GM23338 (cell line): Measurements from ENCODE around the gene LRRC19. TPM values are rescaled to one million over a fixed set of nuclear protein-coding genes. Genes with fewer than 3 reads are reported as not detected.

ENCODE experiments used
- ATAC-seq: fragments of 200-7000 bp; cut with Tn5 transposase; 3 replicates; pipeline ENCODE4 v1.9.1; 2020
- DNase-seq: peaks from one replicate; pipeline ENCODE4 v3.0.0-alpha.2; 2015; ENCODE audit warnings: low spot score
- H2AFZ ChIP-seq: fragments of 200-600 bp; sonication (generic); 2 replicates; pipeline ENCODE4 v1.8.0; 2016; ENCODE audit warnings: antibody characterized with exemption, mild to moderate bottlenecking, moderate library complexity
- H3F3A ChIP-seq: fragments of 200-600 bp; sonication (generic); replicated peaks from 2 replicates; pipeline ENCODE4 v1.8.0; 2017; ENCODE audit warnings: antibody characterized with exemption, mixed run types, low read depth
- H3K27ac ChIP-seq: fragments of 200-600 bp; sonication (generic); 2 replicates; pipeline ENCODE4 v1.6.1; 2016; ENCODE audit warnings: low read depth
- H3K27me3 ChIP-seq: fragments of 200-600 bp; sonication (generic); 2 replicates; pipeline ENCODE4 v1.8.0; 2016; ENCODE audit warnings: mild to moderate bottlenecking, mixed run types, moderate library complexity; ENCODE audit not compliant: insufficient read depth
- H3K36me3 ChIP-seq: fragments of 200-600 bp; sonication (generic); 2 replicates; pipeline ENCODE4 v1.8.0; 2016; ENCODE audit warnings: mild to moderate bottlenecking; ENCODE audit not compliant: insufficient read depth
- H3K4me1 ChIP-seq: fragments of 200-600 bp; sonication (generic); 2 replicates; pipeline ENCODE4 v1.8.0; 2016; ENCODE audit warnings: mild to moderate bottlenecking, moderate library complexity; ENCODE audit not compliant: insufficient read depth
- H3K4me2 ChIP-seq: fragments of 200-600 bp; sonication (generic); 2 replicates; pipeline ENCODE4 v1.7.1; 2017; ENCODE audit warnings: mixed run types
- H3K4me3 ChIP-seq: fragments of 200-600 bp; sonication (generic); 2 replicates; pipeline ENCODE4 v1.6.1; 2016; ENCODE audit warnings: mixed run types
- H3K79me2 ChIP-seq: fragments of 200-600 bp; sonication (generic); replicated peaks from 2 replicates; pipeline ENCODE4 v1.8.0; 2017; ENCODE audit warnings: mild to moderate bottlenecking; ENCODE audit not compliant: insufficient read depth
- H3K9me2 ChIP-seq: fragments of 200-600 bp; sonication (generic); 2 replicates; pipeline ENCODE4 v1.8.0; 2017; ENCODE audit not compliant: insufficient read depth
- H4K20me1 ChIP-seq: fragments of 200-600 bp; sonication (generic); replicated peaks from 2 replicates; pipeline ENCODE4 v1.8.0; 2017; ENCODE audit warnings: mild to moderate bottlenecking; ENCODE audit not compliant: insufficient read depth
- H3K27ac Mint-ChIP-seq: 2 replicates; pipeline ENCODE4 v1.8.0; 2020; ENCODE audit warnings: inconsistent platforms, mild to moderate bottlenecking, moderate library complexity, mixed read lengths
- H3K27me3 Mint-ChIP-seq: 3 replicates; pipeline ENCODE4 v1.8.0; 2022; ENCODE audit warnings: low read depth, mild to moderate bottlenecking, moderate library complexity, mixed read lengths, inconsistent platforms; ENCODE audit not compliant: insufficient read depth, poor library complexity
- H3K36me3 Mint-ChIP-seq: 3 replicates; pipeline ENCODE4 v1.8.0; 2021; ENCODE audit warnings: low read depth, mild to moderate bottlenecking, inconsistent platforms, moderate library complexity, mixed read lengths
- H3K4me1 Mint-ChIP-seq: 3 replicates; pipeline ENCODE4 v1.8.0; 2020; ENCODE audit warnings: mild to moderate bottlenecking, inconsistent platforms, mixed read lengths
- H3K4me3 Mint-ChIP-seq: 3 replicates; pipeline ENCODE4 v1.8.0; 2021; ENCODE audit warnings: moderate library complexity, mild to moderate bottlenecking, inconsistent platforms, mixed read lengths
- H3K9me3 Mint-ChIP-seq: 3 replicates; pipeline ENCODE4 v1.8.0; 2020; ENCODE audit warnings: moderate library complexity, mild to moderate bottlenecking, inconsistent platforms, mixed read lengths
- CREB1 ChIP-seq: fragments of 250-450 bp; sonication (Bioruptor Pico); IDR thresholded peaks from 2 replicates; pipeline ENCODE4 v1.5.0; 2020; ENCODE audit warnings: low read depth, mild to moderate bottlenecking, moderate library complexity
- EZH2 ChIP-seq: fragments of 200-600 bp; sonication (generic); IDR thresholded peaks from one replicate; pipeline ENCODE4 v1.8.0; 2017; ENCODE audit warnings: antibody characterized with exemption, mild to moderate bottlenecking, low read depth; ENCODE audit not compliant: unreplicated experiment
- EZH2phosphoT487 ChIP-seq: fragments of 200-600 bp; sonication (generic); IDR thresholded peaks from one replicate; pipeline ENCODE4 v1.8.1; 2018; ENCODE audit warnings: antibody characterized with exemption; ENCODE audit not compliant: unreplicated experiment
- JUNB ChIP-seq: IDR thresholded peaks from one replicate; pipeline ENCODE4 v1.6.1; 2016; ENCODE audit warnings: antibody characterized with exemption; ENCODE audit not compliant: unreplicated experiment
- NANOG ChIP-seq: IDR thresholded peaks from 2 replicates; pipeline ENCODE4 v1.6.1; 2016; ENCODE audit warnings: antibody characterized with exemption, borderline replicate concordance
- POLR2AphosphoS5 ChIP-seq: IDR thresholded peaks from 2 replicates; pipeline ENCODE4 v1.6.1; 2016; ENCODE audit warnings: antibody characterized with exemption, low read depth
- STAT1 ChIP-seq: IDR thresholded peaks from one replicate; pipeline ENCODE4 v1.6.1; 2016; ENCODE audit warnings: antibody characterized with exemption; ENCODE audit not compliant: unreplicated experiment
- ZNF114 ChIP-seq: fragments of 250-450 bp; sonication (Bioruptor Pico); IDR thresholded peaks from 2 replicates; pipeline ENCODE4 v1.5.0; 2020; ENCODE audit warnings: mild to moderate bottlenecking, moderate library complexity
- ZNF331 ChIP-seq: fragments of 250-450 bp; sonication (Bioruptor Pico); IDR thresholded peaks from 2 replicates; pipeline ENCODE4 v1.5.0; 2020; ENCODE audit warnings: low read depth, mild to moderate bottlenecking, moderate library complexity
- polyA plus RNA-seq: library from polyadenylated mRNA; unstranded; fragments of >200 nt; fragmentation: Nextera tagmentation; extraction: Ambion mirVana; gene quantifications from 2 replicates; pipeline ENCODE4 v1.2.1, GENCODE V29; 2016
- total RNA-seq: library from RNA; depleted of rRNA; stranded (reverse); fragments of >200 nt; shearing (Covaris generic); gene quantifications from 2 replicates; pipeline ENCODE4 v1.2.3, GENCODE V29; 2014
- TF ChIP-seq, protein P1 (sequence below): IDR thresholded peaks from one replicate; pipeline ENCODE4 v1.6.1; 2018; ENCODE audit warnings: antibody characterized with exemption; ENCODE audit not compliant: unreplicated experiment
- TF ChIP-seq, protein P2 (sequence below): fragments of 250-450 bp; sonication (Bioruptor Pico); IDR thresholded peaks from 2 replicates; pipeline ENCODE4 v1.5.0; 2020; ENCODE audit warnings: mild to moderate bottlenecking, moderate library complexity
- TF ChIP-seq, protein P3 (sequence below), 2 experiments: fragments of 200-600 bp in 1 of 2; sonication (generic) in 1 of 2; conservative IDR thresholded peaks; 2 replicates each; pipeline versions ENCODE4 v1.5.1 to v1.6.1; 2016 to 2017; ENCODE audit warnings: antibody characterized with exemption in 2 of 2, low read depth in 2 of 2, mild to moderate bottlenecking in 2 of 2, moderate library complexity in 1 of 2
- TF ChIP-seq, protein P4 (sequence below): IDR thresholded peaks from 2 replicates; pipeline ENCODE4 v1.6.1; 2016; ENCODE audit warnings: antibody characterized with exemption

The LRRC19 gene
- total and polyA plus RNA-seq, 2 experiments from 2014 or later, result 0.71 TPM; not detected in 1

DNA sequence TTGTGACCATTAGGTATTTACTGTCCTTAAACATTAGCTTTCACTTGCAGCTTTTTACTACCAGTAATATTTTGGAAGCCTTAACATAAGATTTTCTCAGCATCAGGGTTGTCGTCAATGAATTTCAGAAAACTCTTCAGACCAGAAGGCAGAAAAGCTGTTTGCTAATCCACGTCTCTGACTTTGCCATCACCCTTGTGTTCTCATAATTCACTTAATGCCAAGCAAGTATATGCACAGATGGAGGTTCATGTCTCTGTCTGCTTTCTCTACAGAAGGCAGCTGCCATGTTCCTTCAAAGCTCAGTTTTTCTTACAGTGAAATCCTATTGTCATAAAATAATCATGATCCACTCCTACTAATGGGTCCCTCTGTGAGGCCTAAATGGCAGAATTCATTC is 37.7 kb upstream of the LRRC19 start:
- 0 out of 2 replicates have a peak, but pooled peaks cover 3% of the 10 kb centered on the region for H4K20me1 ChIP-seq
- no peaks in the 10 kb centered on the region; the same call in 1 of the 2 replicates for H3K36me3 ChIP-seq
- Mint-ChIP-seq H3K36me3 (no peaks in the 10 kb centered on the region), H3K27ac (no peak overlapping the region; the same call in 1 of the 2 replicates), H3K4me1 (no peaks in the 10 kb centered on the region), H3K4me3 (no peak overlapping the region), H3K9me3 (no peaks in the 10 kb centered on the region), H3K27me3 (peaks cover 2% of the 10 kb centered on the region)
- no peak overlapping the region for H3K4me3 ChIP-seq
- no peaks in the 10 kb centered on the region for H3F3A ChIP-seq
- no peak overlapping the region for H3K27ac ChIP-seq
- H3K4me1 ChIP-seq, result no peaks in the 10 kb centered on the region
- H3K79me2 ChIP-seq, result no peaks in the 10 kb centered on the region
- TF ChIP-seq JUNB, result no peak
- TF ChIP-seq, protein P1, sequence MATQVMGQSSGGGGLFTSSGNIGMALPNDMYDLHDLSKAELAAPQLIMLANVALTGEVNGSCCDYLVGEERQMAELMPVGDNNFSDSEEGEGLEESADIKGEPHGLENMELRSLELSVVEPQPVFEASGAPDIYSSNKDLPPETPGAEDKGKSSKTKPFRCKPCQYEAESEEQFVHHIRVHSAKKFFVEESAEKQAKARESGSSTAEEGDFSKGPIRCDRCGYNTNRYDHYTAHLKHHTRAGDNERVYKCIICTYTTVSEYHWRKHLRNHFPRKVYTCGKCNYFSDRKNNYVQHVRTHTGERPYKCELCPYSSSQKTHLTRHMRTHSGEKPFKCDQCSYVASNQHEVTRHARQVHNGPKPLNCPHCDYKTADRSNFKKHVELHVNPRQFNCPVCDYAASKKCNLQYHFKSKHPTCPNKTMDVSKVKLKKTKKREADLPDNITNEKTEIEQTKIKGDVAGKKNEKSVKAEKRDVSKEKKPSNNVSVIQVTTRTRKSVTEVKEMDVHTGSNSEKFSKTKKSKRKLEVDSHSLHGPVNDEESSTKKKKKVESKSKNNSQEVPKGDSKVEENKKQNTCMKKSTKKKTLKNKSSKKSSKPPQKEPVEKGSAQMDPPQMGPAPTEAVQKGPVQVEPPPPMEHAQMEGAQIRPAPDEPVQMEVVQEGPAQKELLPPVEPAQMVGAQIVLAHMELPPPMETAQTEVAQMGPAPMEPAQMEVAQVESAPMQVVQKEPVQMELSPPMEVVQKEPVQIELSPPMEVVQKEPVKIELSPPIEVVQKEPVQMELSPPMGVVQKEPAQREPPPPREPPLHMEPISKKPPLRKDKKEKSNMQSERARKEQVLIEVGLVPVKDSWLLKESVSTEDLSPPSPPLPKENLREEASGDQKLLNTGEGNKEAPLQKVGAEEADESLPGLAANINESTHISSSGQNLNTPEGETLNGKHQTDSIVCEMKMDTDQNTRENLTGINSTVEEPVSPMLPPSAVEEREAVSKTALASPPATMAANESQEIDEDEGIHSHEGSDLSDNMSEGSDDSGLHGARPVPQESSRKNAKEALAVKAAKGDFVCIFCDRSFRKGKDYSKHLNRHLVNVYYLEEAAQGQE, result no peak
- TF ChIP-seq EZH2phosphoT487, result no peak
- no peak for TF ChIP-seq STAT1
- no peak for TF ChIP-seq EZH2
- no peak for TF ChIP-seq NANOG
- TF ChIP-seq CREB1 (CRISPR knock-in tag), result no peak
- TF ChIP-seq, protein P2, sequence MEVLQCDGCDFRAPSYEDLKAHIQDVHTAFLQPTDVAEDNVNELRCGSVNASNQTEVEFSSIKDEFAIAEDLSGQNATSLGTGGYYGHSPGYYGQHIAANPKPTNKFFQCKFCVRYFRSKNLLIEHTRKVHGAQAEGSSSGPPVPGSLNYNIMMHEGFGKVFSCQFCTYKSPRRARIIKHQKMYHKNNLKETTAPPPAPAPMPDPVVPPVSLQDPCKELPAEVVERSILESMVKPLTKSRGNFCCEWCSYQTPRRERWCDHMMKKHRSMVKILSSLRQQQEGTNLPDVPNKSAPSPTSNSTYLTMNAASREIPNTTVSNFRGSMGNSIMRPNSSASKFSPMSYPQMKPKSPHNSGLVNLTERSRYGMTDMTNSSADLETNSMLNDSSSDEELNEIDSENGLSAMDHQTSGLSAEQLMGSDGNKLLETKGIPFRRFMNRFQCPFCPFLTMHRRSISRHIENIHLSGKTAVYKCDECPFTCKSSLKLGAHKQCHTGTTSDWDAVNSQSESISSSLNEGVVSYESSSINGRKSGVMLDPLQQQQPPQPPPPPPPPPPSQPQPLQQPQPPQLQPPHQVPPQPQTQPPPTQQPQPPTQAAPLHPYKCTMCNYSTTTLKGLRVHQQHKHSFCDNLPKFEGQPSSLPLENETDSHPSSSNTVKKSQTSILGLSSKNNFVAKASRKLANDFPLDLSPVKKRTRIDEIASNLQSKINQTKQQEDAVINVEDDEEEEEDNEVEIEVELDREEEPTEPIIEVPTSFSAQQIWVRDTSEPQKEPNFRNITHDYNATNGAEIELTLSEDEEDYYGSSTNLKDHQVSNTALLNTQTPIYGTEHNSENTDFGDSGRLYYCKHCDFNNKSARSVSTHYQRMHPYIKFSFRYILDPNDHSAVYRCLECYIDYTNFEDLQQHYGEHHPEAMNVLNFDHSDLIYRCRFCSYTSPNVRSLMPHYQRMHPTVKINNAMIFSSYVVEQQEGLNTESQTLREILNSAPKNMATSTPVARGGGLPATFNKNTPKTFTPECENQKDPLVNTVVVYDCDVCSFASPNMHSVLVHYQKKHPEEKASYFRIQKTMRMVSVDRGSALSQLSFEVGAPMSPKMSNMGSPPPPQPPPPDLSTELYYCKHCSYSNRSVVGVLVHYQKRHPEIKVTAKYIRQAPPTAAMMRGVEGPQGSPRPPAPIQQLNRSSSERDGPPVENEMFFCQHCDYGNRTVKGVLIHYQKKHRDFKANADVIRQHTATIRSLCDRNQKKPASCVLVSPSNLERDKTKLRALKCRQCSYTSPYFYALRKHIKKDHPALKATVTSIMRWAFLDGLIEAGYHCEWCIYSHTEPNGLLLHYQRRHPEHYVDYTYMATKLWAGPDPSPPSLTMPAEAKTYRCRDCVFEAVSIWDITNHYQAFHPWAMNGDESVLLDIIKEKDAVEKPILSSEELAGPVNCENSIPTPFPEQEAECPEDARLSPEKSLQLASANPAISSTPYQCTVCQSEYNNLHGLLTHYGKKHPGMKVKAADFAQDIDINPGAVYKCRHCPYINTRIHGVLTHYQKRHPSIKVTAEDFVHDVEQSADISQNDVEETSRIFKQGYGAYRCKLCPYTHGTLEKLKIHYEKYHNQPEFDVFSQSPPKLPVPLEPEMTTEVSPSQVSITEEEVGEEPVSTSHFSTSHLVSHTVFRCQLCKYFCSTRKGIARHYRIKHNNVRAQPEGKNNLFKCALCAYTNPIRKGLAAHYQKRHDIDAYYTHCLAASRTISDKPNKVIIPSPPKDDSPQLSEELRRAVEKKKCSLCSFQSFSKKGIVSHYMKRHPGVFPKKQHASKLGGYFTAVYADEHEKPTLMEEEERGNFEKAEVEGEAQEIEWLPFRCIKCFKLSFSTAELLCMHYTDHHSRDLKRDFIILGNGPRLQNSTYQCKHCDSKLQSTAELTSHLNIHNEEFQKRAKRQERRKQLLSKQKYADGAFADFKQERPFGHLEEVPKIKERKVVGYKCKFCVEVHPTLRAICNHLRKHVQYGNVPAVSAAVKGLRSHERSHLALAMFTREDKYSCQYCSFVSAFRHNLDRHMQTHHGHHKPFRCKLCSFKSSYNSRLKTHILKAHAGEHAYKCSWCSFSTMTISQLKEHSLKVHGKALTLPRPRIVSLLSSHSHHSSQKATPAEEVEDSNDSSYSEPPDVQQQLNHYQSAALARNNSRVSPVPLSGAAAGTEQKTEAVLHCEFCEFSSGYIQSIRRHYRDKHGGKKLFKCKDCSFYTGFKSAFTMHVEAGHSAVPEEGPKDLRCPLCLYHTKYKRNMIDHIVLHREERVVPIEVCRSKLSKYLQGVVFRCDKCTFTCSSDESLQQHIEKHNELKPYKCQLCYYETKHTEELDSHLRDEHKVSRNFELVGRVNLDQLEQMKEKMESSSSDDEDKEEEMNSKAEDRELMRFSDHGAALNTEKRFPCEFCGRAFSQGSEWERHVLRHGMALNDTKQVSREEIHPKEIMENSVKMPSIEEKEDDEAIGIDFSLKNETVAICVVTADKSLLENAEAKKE (CRISPR knock-in tag), result no peak
- TF ChIP-seq ZNF114 (CRISPR knock-in tag), result no peak
- no peak for TF ChIP-seq ZNF331 (CRISPR knock-in tag)
- TF ChIP-seq, protein P3, sequence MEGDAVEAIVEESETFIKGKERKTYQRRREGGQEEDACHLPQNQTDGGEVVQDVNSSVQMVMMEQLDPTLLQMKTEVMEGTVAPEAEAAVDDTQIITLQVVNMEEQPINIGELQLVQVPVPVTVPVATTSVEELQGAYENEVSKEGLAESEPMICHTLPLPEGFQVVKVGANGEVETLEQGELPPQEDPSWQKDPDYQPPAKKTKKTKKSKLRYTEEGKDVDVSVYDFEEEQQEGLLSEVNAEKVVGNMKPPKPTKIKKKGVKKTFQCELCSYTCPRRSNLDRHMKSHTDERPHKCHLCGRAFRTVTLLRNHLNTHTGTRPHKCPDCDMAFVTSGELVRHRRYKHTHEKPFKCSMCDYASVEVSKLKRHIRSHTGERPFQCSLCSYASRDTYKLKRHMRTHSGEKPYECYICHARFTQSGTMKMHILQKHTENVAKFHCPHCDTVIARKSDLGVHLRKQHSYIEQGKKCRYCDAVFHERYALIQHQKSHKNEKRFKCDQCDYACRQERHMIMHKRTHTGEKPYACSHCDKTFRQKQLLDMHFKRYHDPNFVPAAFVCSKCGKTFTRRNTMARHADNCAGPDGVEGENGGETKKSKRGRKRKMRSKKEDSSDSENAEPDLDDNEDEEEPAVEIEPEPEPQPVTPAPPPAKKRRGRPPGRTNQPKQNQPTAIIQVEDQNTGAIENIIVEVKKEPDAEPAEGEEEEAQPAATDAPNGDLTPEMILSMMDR (conservative IDR thresholded peaks at IDR 0.05; ENCODE audit: low read depth in 2 of 2), result no peak
- TF ChIP-seq, protein P4, sequence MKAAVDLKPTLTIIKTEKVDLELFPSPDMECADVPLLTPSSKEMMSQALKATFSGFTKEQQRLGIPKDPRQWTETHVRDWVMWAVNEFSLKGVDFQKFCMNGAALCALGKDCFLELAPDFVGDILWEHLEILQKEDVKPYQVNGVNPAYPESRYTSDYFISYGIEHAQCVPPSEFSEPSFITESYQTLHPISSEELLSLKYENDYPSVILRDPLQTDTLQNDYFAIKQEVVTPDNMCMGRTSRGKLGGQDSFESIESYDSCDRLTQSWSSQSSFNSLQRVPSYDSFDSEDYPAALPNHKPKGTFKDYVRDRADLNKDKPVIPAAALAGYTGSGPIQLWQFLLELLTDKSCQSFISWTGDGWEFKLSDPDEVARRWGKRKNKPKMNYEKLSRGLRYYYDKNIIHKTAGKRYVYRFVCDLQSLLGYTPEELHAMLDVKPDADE, result no peak
- TF ChIP-seq POLR2AphosphoS5, result no peak
- ATAC-seq (no peak), DNase-seq (no peak)
- H3K9me2 ChIP-seq, result no peaks in the 10 kb centered on the region
- H3K27me3 ChIP-seq, result no peaks in the 10 kb centered on the region
- H3K4me2 ChIP-seq, result no peak overlapping the region
- no peak overlapping the region for H2AFZ ChIP-seq
